Colonic mucosa (tissue), 4 donors: ENCODE data around the gene REC114. TPM values are rescaled to one million over a fixed set of nuclear protein-coding genes. Genes with fewer than 3 reads are reported as not detected.
"Not testable (repeated sequence)": the region's sequence is repeated elsewhere in the genome, so short reads cannot be mapped to it uniquely, and the experiment has no call there.

Source experiments
- DNase-seq: peaks from one replicate; pipeline ENCODE4 v3.0.0-alpha.2; 2020
- H3K27ac ChIP-seq: fragments of 200-600 bp; one replicate; pipeline ENCODE4 v1.8.0; 2021
- H3K27me3 ChIP-seq: fragments of 200-600 bp; one replicate; pipeline ENCODE4 v1.8.0; 2021
- H3K36me3 ChIP-seq: fragments of 200-600 bp; one replicate; pipeline ENCODE4 v1.8.0; 2021
- H3K4me1 ChIP-seq: fragments of 200-600 bp; one replicate; pipeline ENCODE4 v1.8.0; 2021; ENCODE audit warnings: mild to moderate bottlenecking
- H3K4me3 ChIP-seq: fragments of 200-600 bp; one replicate; pipeline ENCODE4 v1.8.0; 2021
- H3K9ac ChIP-seq, 2 donors: one replicate each; pipeline ENCODE4 v1.7.0; 2013; ENCODE audit warnings: control low read depth in 2 of 2, low read depth in 2 of 2, low read length in 2 of 2
- H3K9me3 ChIP-seq: fragments of 200-600 bp; one replicate; pipeline ENCODE4 v1.8.0; 2021
- CTCF ChIP-seq: fragments of 200-600 bp; IDR thresholded peaks from one replicate; pipeline ENCODE4 v1.8.0; 2022; ENCODE audit warnings: antibody characterized with exemption, mild to moderate bottlenecking
- intact Hi-C: fragments of 100-400 bp; cut with DNase I; formaldehyde crosslinking; loops from one replicate; pipeline ENCODE4 v1.14.1; 2022
- total RNA-seq, 2 donors: library from RNA; stranded (reverse); fragmentation: NEBNext Ultra II Directional in 1 of 2; extraction: Animal tissue kit (Norgen Biotek cat#: 25700) in 1 of 2; gene quantifications; one replicate each; pipeline ENCODE4 v1.2.1, GENCODE V29; 2021
- donor health status: healthy.
- donor health status: DM: no; HTN: no; CAD: no.
- donor health status: DM: no; HTN: no; CAD: no.

Gene REC114
- total RNA-seq, 2 donors from 2014 or later: not detected

GRCh38 chr15:73480050-73480449 lies 37.1 kb downstream of the REC114 start:
- Histone ChIP-seq H3K4me3 (no peak overlapping the region), H3K4me1 (no peaks in the 10 kb centered on the region), H3K27ac (no peak overlapping the region), H3K36me3 (no peaks in the 10 kb centered on the region), H3K9ac (no peak overlapping the region), H3K9me3 (no peaks in the 10 kb centered on the region), H3K27me3 (no peaks in the 10 kb centered on the region)
- no peak for DNase-seq
- intact Hi-C loops: no loop called here
- no peak for TF ChIP-seq CTCF

- intact Hi-C loops: no loop called here
- no peak for TF ChIP-seq CTCF
Observed at GRCh38 chr15:73482166-73482565, 39.2 kb downstream of the REC114 start.

DNA sequence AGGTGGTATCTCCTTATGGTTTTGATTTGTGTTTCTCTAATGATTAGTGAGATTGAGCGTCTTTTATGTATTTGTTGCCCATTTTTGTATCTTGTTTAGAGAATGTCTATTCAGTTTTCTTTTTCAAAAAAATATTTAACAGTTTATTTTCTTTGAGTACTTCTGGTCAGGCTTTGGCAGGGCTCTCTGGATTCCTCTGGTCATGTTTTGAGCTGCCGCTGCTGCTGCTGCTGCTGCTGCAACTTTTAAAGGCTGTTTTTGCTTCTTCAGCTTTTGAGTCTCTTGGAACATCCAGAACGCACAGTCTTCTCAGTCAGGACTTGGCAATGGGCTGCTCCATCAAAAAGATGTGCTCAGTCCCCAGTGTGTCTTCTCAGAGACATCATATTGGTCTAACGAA lies 40.1 kb downstream of the REC114 start:
- Histone ChIP-seq H3K4me1 (no peaks in the 10 kb centered on the region), H3K27ac (no peak overlapping the region), H3K9me3 (no peaks in the 10 kb centered on the region), H3K4me3 (no peak overlapping the region), H3K9ac (no peak overlapping the region), H3K36me3 (no peaks in the 10 kb centered on the region), H3K27me3 (no peaks in the 10 kb centered on the region)
- TF ChIP-seq CTCF: no peak
- no peak for DNase-seq
- intact Hi-C loops: no loop called here

More at GRCh38 chr15:73482166-73482565, 39.2 kb downstream of the REC114 start:
- Histone ChIP-seq H3K4me1 (no peaks in the 10 kb centered on the region), H3K9me3 (no peaks in the 10 kb centered on the region), H3K4me3 (no peak overlapping the region), H3K9ac (no peak overlapping the region), H3K27ac (no peak overlapping the region), H3K27me3 (no peaks in the 10 kb centered on the region), H3K36me3 (no peaks in the 10 kb centered on the region)
- no peak for DNase-seq

DNA sequence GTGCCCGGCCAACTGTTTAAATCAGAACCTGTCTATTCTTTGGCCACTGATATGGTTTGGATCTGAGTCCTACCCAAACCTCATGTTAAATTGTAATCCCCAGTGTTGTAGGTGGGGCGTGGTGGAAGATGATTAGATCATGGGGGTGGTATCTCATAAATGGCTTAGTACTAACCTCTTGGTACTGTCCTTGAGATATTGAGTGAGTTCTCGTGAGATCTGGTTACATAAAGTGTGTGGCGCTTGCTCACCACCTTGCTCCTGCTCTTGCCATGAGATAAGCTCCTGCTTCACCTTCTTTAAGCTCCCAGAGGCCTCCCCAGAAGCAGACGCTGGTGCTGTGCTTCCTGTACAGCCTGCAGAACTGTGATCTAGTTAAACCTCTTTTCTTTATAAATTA lies 42.4 kb downstream of the REC114 start:
- no peaks in the 10 kb centered on the region for H3K27me3 ChIP-seq
- DNase-seq: no peak
- H3K4me1 ChIP-seq: no peaks in the 10 kb centered on the region
- no peak overlapping the region for H3K27ac ChIP-seq
- no peak overlapping the region for H3K9ac ChIP-seq
- no peak overlapping the region for H3K4me3 ChIP-seq
- H3K36me3 ChIP-seq: no peaks in the 10 kb centered on the region
- intact Hi-C loops: no loop called here
- TF ChIP-seq CTCF: no peak
- no peaks in the 10 kb centered on the region for H3K9me3 ChIP-seq

DNA sequence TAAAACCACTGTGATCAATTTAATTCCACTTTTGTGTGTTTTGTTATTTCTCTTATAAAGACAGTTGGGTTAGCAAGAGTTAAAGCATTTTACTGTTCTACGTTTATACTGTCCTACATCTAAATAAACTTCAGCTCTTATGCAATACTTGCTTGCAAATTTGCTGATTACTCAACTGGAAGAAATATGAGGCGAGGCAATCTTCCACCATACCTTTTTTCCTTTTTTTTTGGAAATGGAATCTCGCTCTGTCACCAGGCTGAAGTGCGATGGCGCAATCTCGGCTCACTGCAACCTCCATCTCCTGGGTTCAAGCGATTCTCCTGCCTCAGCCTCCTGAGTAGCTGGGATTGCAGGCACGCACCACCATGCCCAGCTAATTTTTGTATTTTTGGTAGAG lies 42.9 kb downstream of the REC114 start:
- intact Hi-C loops, H3K27ac ChIP-seq, H3K9ac ChIP-seq, DNase-seq, H3K4me3 ChIP-seq, H3K27me3 ChIP-seq, H3K4me1 ChIP-seq, H3K36me3 ChIP-seq, H3K9me3 ChIP-seq: not testable (repeated sequence)

GRCh38 chr15:73488698-73489097 lies 45.7 kb downstream of the REC114 start:
- no peaks in the 10 kb centered on the region for H3K4me1 ChIP-seq
- no peak overlapping the region for H3K27ac ChIP-seq
- no peaks in the 10 kb centered on the region for H3K36me3 ChIP-seq
- no peaks in the 10 kb centered on the region for H3K27me3 ChIP-seq
- H3K4me3 ChIP-seq: no peak overlapping the region
- H3K9me3 ChIP-seq: no peaks in the 10 kb centered on the region
- H3K9ac ChIP-seq: no peak overlapping the region
- no peak for TF ChIP-seq CTCF
- intact Hi-C loops: no loop called here
- DNase-seq: no peak
